Esophagus muscularis mucosa (tissue), 3 donors: Measurements from ENCODE around the gene IPO13.

Experiments
- CTCF ChIP-seq, 3 experiments: fragments of 200-600 bp in 2 of 3; fragments of 450-650 bp in 1 of 3; sonication (generic) in 2 of 3; IDR thresholded peaks; one replicate each; pipeline ENCODE4 v1.5.1; 2017 to 2019; ENCODE audit warnings: antibody characterized with exemption in 3 of 3, mild to moderate bottlenecking in 2 of 3, moderate library complexity in 1 of 3
- POLR2A ChIP-seq: fragments of 450-650 bp; IDR thresholded peaks from one replicate; pipeline ENCODE4 v1.6.1; 2017; ENCODE audit warnings: antibody characterized with exemption, moderate library complexity, mild to moderate bottlenecking, low read depth
- POLR2AphosphoS5 ChIP-seq, 2 donors: sonication (generic); formaldehyde crosslinking; IDR thresholded peaks; one replicate each; pipeline ENCODE4 v1.6.1; 2017; ENCODE audit warnings: antibody characterized with exemption in 2 of 2

GRCh38 chr1:43999455-43999854 lies 52.7 kb downstream of the IPO13 start:
- no peak for TF ChIP-seq CTCF (IDR thresholded peaks at IDR 0.05)
- TF ChIP-seq POLR2A = no peak
- no peak for TF ChIP-seq POLR2AphosphoS5 (IDR thresholded peaks at IDR 0.05)
